Pancreas (tissue), 10 donors: Measurements from ENCODE around the gene SLC24A4. TPM values are rescaled to one million over a fixed set of nuclear protein-coding genes. Genes with fewer than 3 reads are reported as not detected.

Experiments
- ATAC-seq, 4 donors: fragments of 200-7000 bp; cut with Tn5 transposase; one replicate each; pipeline versions ENCODE4 v1.8.0 to v1.9.1; 2020; ENCODE audit warnings: mild to moderate bottlenecking in 4 of 4, moderate library complexity in 4 of 4
- DNase-seq, 6 donors: peaks; one replicate each; pipeline ENCODE4 v3.0.0-alpha.2; 2020
- FAIRE-seq: peaks from 2 replicates; lab custom pipeline; 2012; peaks lifted over from hg19 to GRCh38; lab: Jason Lieb, UNC
- H3K27ac ChIP-seq, 4 donors: fragments of 200-600 bp; sonication (generic); 1 replicate in 3 of 4; 2 replicates in 1 of 4; pipeline versions ENCODE4 v1.5.0 to v1.8.0; 2020
- H3K27me3 ChIP-seq, 4 donors: fragments of 200-600 bp; one replicate each; pipeline ENCODE4 v1.8.0; 2021
- H3K36me3 ChIP-seq, 3 donors: fragments of 200-600 bp; sonication (generic) in 1 of 3; one replicate each; pipeline versions ENCODE4 v1.5.0 to v1.8.0; 2020 to 2021
- H3K4me1 ChIP-seq, 3 donors: fragments of 200-600 bp; one replicate each; pipeline ENCODE4 v1.8.0; 2021
- H3K4me3 ChIP-seq, 4 donors: fragments of 200-600 bp; sonication (generic) in 2 of 4; one replicate each; pipeline versions ENCODE4 v1.5.0 to v1.8.0; 2020 to 2021
- H3K9me3 ChIP-seq, 4 donors: fragments of 200-600 bp; one replicate each; pipeline ENCODE4 v1.8.0; 2021
- WGBS, 2 donors: extraction: QIAGEN DNeasy Blood & Tissue Kit; methylation state at CpG; one replicate each; pipeline ENCODE4 v1.1.7; 2013; 5-methylcytosine and 5-hydroxymethylcytosine counted together
- intact Hi-C, 3 donors: fragments of 100-400 bp; cut with DNase I; formaldehyde crosslinking; loops; one replicate each; pipeline versions ENCODE4 v1.11.1 to v1.14.2; 2022
- polyA plus RNA-seq, 2 donors: library from polyadenylated mRNA; stranded (reverse); fragments of 200-250 nt; gene quantifications; one replicate each; pipeline ENCODE4 v1.2.3, GENCODE V29; 2013
- total RNA-seq, 6 donors: library from RNA; stranded (reverse); fragmentation: NEBNext Ultra II Directional in 4 of 6; extraction: Animal tissue kit (Norgen Biotek cat#: 25700) in 4 of 6; gene quantifications; one replicate each; pipeline versions ENCODE4 v1.2.1 to v1.2.4, GENCODE V29; 2021 to 2023
- TF ChIP-seq, protein P1 (sequence below), 4 donors: fragments of 200-600 bp; sonication (generic) in 3 of 4; IDR thresholded peaks; one replicate each; pipeline versions ENCODE4 v1.5.0 to v1.8.0; 2021; ENCODE audit warnings: antibody characterized with exemption in 4 of 4
- donor health status: healthy with polysubstance abuse.
- donor health status: DM: no; HTN: no; CAD: no; lungs with moderate emphysema.
- donor health status: DM: no; HTN: no; CAD: no.
- donor health status: control.
- donor health status: control.
- donor health status: Bipolar disorder and iron deficiency.
- donor health status: DM: yes; HTN: yes; CAD: no.
- donor health status: DM: no; HTN: no; CAD: no.
- donor health status: DM: no; HTN: no; CAD: no.
- donor health status: DM: yes; HTN: yes; CAD: no.

The SLC24A4 gene
- total and polyA plus RNA-seq, 8 donors: 0.04 to 0.14 (median 0.07) TPM

DNA sequence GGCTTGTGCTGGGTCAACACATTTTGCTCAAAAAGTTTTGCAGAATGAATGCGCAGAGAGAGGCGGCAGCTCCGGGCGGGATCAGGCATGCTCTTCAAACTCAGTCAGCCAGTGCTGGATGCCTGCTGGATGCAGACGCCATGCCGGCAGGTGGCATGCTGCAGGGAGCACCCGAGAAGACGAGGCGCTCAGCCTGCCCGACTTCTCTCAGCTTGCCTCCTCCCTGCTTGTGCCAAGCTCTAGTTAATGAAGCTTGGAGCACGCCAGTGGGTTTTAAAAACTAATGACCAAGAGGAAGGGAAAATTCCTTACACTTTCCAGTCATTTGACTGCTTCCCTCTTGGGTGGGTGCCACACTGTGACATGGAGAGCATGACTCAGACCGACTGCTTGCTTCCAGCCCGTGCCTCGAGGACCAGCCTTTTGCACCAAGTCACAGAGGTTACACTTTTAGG, 39.8 kb downstream of the SLC24A4 start:
- H3K4me1 ChIP-seq: no peaks in the 10 kb centered on the region
- H3K36me3 ChIP-seq: no peaks in the 10 kb centered on the region
- 65 to 69% methylated on average over 14 of the region's 14 CpGs for WGBS, 2 donors
- DNase-seq: no peak
- no peak for FAIRE-seq
- ATAC-seq: peak in 1 of 4 donors; percentile 30
- no peaks in the 10 kb centered on the region for H3K9me3 ChIP-seq
- H3K27me3 ChIP-seq: no peaks in the 10 kb centered on the region
- TF ChIP-seq, protein P1, sequence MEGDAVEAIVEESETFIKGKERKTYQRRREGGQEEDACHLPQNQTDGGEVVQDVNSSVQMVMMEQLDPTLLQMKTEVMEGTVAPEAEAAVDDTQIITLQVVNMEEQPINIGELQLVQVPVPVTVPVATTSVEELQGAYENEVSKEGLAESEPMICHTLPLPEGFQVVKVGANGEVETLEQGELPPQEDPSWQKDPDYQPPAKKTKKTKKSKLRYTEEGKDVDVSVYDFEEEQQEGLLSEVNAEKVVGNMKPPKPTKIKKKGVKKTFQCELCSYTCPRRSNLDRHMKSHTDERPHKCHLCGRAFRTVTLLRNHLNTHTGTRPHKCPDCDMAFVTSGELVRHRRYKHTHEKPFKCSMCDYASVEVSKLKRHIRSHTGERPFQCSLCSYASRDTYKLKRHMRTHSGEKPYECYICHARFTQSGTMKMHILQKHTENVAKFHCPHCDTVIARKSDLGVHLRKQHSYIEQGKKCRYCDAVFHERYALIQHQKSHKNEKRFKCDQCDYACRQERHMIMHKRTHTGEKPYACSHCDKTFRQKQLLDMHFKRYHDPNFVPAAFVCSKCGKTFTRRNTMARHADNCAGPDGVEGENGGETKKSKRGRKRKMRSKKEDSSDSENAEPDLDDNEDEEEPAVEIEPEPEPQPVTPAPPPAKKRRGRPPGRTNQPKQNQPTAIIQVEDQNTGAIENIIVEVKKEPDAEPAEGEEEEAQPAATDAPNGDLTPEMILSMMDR (IDR thresholded peaks at IDR 0.05): no peak
- no peak overlapping the region for H3K27ac ChIP-seq
- no peak overlapping the region for H3K4me3 ChIP-seq
- intact Hi-C loops: no loop called here

DNA sequence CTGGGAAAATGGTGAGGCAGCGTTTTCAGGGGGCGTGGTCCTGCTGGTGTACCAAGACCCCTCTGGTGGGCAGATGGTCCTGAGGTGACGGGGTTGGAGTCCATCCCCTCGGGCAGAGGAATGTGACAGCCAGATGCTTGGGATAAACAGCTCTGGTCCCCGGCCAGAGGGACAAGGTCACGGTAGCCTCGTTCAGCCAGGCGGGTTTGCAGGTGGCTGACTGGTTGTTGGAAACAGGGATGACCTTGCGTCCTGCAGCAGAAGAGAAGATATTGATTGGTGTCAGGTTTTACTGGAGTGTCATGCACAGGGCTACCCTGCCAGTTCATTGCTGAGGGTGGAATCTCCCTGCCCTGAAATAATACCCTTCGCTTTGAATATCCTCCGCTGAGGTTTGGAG, 43.3 kb downstream of the SLC24A4 start:
- intact Hi-C loops: no loop called here
- no peak for FAIRE-seq
- 33 to 36% methylated on average over 11 of the region's 11 CpGs for WGBS, 2 donors

DNA sequence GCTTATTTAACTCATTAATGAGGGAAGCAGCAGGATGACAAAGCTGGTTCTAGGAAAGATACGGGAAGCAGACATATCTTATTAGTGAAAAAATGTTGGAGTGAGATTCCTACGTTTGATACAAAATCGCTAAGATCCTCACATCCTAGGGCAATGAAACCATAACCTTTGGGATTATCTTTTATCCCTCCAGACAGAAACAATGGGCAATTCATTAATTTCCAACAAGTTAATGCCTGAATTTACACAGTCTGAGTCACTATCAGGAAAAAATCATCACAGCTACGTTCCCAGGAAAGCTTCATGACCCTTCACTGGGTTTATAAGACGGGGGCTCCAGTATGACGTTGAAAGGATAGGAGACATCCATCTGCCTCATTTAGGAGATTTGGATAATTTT, 45.0 kb downstream of the SLC24A4 start:
- Histone ChIP-seq H3K27me3 (no peaks in the 10 kb centered on the region), H3K4me3 (no peak overlapping the region), H3K27ac (no peak overlapping the region), H3K9me3 (no peaks in the 10 kb centered on the region), H3K36me3 (no peaks in the 10 kb centered on the region), H3K4me1 (no peaks in the 10 kb centered on the region)
- FAIRE-seq (no peak), DNase-seq (no peak), ATAC-seq (no peak)
- 51 to 52% methylated on average over 6 of the region's 6 CpGs for WGBS, 2 donors
- TF ChIP-seq, protein P1 (IDR thresholded peaks at IDR 0.05): no peak
- intact Hi-C loops: no loop called here

More for the DNA sequence above, 43.3 kb downstream of the SLC24A4 start:
- Histone ChIP-seq H3K9me3 (no peaks in the 10 kb centered on the region), H3K4me1 (no peaks in the 10 kb centered on the region), H3K36me3 (no peaks in the 10 kb centered on the region), H3K27ac (no peak overlapping the region), H3K4me3 (no peak overlapping the region), H3K27me3 (no peaks in the 10 kb centered on the region)
- no peak for ATAC-seq
- TF ChIP-seq, protein P1 (IDR thresholded peaks at IDR 0.05): no peak
- no peak for DNase-seq

DNA sequence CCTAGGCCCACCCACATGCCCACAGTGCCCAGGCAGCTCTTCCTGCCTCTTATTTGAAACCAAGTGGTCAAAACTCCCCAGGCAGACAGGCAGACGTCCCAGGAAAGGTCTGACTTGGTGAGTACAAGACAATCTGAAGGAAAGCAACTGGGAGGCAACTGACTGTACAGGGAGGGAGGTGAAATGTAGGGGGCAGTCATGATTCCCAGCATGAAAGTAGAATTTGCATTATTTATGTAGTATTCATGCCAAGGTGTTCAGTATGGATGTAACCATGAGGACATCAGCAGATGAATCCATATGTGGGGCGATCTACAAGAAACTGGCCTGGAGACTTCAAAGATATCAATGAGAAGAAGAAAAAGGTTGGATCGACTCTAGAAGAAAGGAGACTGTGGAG, 46.1 kb downstream of the SLC24A4 start:
- DNase-seq: no peak
- Histone ChIP-seq H3K4me1 (no peaks in the 10 kb centered on the region), H3K27me3 (no peaks in the 10 kb centered on the region), H3K9me3 (no peaks in the 10 kb centered on the region), H3K36me3 (no peaks in the 10 kb centered on the region), H3K4me3 (no peak overlapping the region), H3K27ac (no peak overlapping the region)
- intact Hi-C loops: no loop called here
- 65% methylated on average over 3 of the region's 3 CpGs for WGBS, 2 donors
- ATAC-seq: no peak
- TF ChIP-seq, protein P1 (IDR thresholded peaks at IDR 0.05): no peak
- FAIRE-seq: no peak

DNA sequence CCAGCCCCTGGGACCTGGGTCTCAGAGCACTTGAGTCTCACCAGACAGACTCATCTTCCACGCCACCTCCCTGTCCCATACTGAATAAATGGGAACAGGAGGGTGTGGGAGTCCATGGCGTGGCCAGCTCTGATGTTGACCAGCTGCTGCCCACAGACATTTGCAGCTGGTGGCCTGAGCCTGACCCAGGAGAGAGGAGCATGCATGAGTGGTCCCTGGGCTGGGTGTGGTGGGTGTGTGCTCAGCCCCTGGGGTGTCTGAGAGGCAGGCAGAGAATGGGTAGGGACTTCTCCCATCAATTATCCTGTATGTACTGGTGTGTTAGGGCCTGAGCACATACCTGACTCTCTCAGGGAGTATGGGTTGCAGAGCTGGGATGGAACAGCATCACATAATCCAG, 49.3 kb downstream of the SLC24A4 start:
- FAIRE-seq: no peak
- TF ChIP-seq, protein P1 (IDR thresholded peaks at IDR 0.05): no peak
- Histone ChIP-seq H3K36me3 (no peaks in the 10 kb centered on the region), H3K27me3 (no peaks in the 10 kb centered on the region), H3K9me3 (no peaks in the 10 kb centered on the region), H3K27ac (no peak overlapping the region), H3K4me1 (no peaks in the 10 kb centered on the region), H3K4me3 (no peak overlapping the region)
- WGBS, 2 donors: 68 to 90% methylated on average over 2 of the region's 2 CpGs
- DNase-seq: no peak
- intact Hi-C loops: no loop called here
- ATAC-seq: no peak
